ENCODE data around the gene EBF3. TPM values are rescaled to one million over a fixed set of nuclear protein-coding genes. Genes with fewer than 3 reads are reported as not detected.
A peak's percentile ranks its signal among the peaks of the same experiment; 100 is the strongest.

EBF3 gene
- total RNA-seq, 1 experiment from 2014 or later, result 0.22 TPM

- no peak overlapping the region for H3K18ac ChIP-seq (ENCODE audit: insufficient read length, low read depth, low read length)
- no peaks in the 10 kb centered on the region for H3K9me3 ChIP-seq (ENCODE audit: control insufficient read depth, low read depth, low read length)
- no peak overlapping the region for H3K23ac ChIP-seq (ENCODE audit: insufficient read length, low read depth, low read length)
- H3K4me2 ChIP-seq (ENCODE audit: insufficient read depth, insufficient read length, low read length), result no peak overlapping the region
- H4K20me1 ChIP-seq (ENCODE audit: control insufficient read depth, insufficient read depth, insufficient read length), result no peaks in the 10 kb centered on the region
- H3K14ac ChIP-seq (ENCODE audit: insufficient read depth, low read length), result no peak overlapping the region
- H2BK15ac ChIP-seq (ENCODE audit: low read depth, low read length), result no peak overlapping the region
- no peak overlapping the region for H3K56ac ChIP-seq (ENCODE audit: insufficient read length, low read depth, low read length)
- Mint-ChIP-seq H3K36me3 (ENCODE audit: insufficient read depth in 1 of 3, low read depth in 3 of 3) (no peaks in the 10 kb centered on the region), H3K4me3 (no peak overlapping the region), H3K9me3 (no peaks in the 10 kb centered on the region; a peak in 2 of 5 replicates), H3K27me3 (ENCODE audit: low read depth) (peaks cover 26% of the 10 kb centered on the region), H3K27ac (0 out of 7 replicates have a peak overlapping the region, but pooled peaks of 1 of the 3 experiments have one; percentile 49), H3K4me1 (peaks cover 6 to 12% of the 10 kb centered on the region in 2 experiments)
- H3T11ph ChIP-seq (ENCODE audit: low read length), result no peak overlapping the region
- H3K4ac ChIP-seq (ENCODE audit: low read depth, low read length), result no peak overlapping the region
- H2BK5ac ChIP-seq (ENCODE audit: insufficient read length, low read length), result no peak overlapping the region
- no peak overlapping the region for H2BK12ac ChIP-seq (ENCODE audit: insufficient read length, low read depth, low read length)
- no peaks in the 10 kb centered on the region for H3K4me1 ChIP-seq (ENCODE audit: insufficient read depth, low read length)
- no peak overlapping the region for H2BK20ac ChIP-seq (ENCODE audit: low read depth, low read length, poor library complexity, severe bottlenecking)
- no peaks in the 10 kb centered on the region for H3K79me1 ChIP-seq (ENCODE audit: insufficient read depth, low read depth, low read length, poor library complexity, severe bottlenecking)
- H3K79me2 ChIP-seq (ENCODE audit: insufficient read depth, low read length), result no peaks in the 10 kb centered on the region
- H2AK5ac ChIP-seq (ENCODE audit: insufficient read length, low read length), result no peak overlapping the region
- H3K9ac ChIP-seq (ENCODE audit: extremely low read depth, insufficient read length, low read length), result no peak overlapping the region
- no peak overlapping the region for H2AFZ ChIP-seq (ENCODE audit: low read length)
- no peaks in the 10 kb centered on the region for H3K23me2 ChIP-seq (ENCODE audit: insufficient read length, low read depth, low read length, poor library complexity, severe bottlenecking)
- WGBS (ENCODE audit: extremely low coverage, insufficient read length, low lambda C conversion rate), result no CpG with 5 or more reads among the region's 26 CpGs
- no peak overlapping the region for H4K5ac ChIP-seq (ENCODE audit: insufficient read length, low read depth, low read length)
- no peak overlapping the region for H4K91ac ChIP-seq (ENCODE audit: insufficient read length, low read depth, low read length)
- no peak overlapping the region for H2BK120ac ChIP-seq (ENCODE audit: low read depth, low read length, poor library complexity, severe bottlenecking)
- no peak overlapping the region for H3K27ac ChIP-seq (ENCODE audit: insufficient read length, low read depth, low read length)
- DNase-seq, result no peak
- H4K8ac ChIP-seq (replicated peaks; ENCODE audit: insufficient read length, low read depth, low read length), result no peak overlapping the region
- H3K27me3 ChIP-seq (ENCODE audit: insufficient read depth, low read length), result no peaks in the 10 kb centered on the region
- TF ChIP-seq CTCF (conservative IDR thresholded peaks at IDR 0.05), result no peak
Observed at GRCh38 chr10:129945941-129946760, 17.9 kb downstream of the EBF3 start.
